ENCODE data around the gene CEL.

The CEL gene

GRCh38 chr9:133118179-133118520, 56.4 kb downstream of the CEL start:
- in situ Hi-C loops (cut with HindIII; ENCODE audit: low sequenced_read_pairs): no loop called here
- H3K4me3 ChIP-seq (ENCODE audit: low read depth, low read length): no peak overlapping the region
- no peak for DNase-seq (ENCODE audit: low read depth, low spot score)
- TF ChIP-seq CTCF (IDR thresholded peaks at IDR 0.05; ENCODE audit: low read depth, low read length): no peak

GRCh38 chr9:133118568-133118967, 56.8 kb downstream of the CEL start:
- in situ Hi-C loops (cut with HindIII; ENCODE audit: low sequenced_read_pairs): no loop called here

GRCh38 chr9:133119103-133119845, 57.5 kb downstream of the CEL start:
- TF ChIP-seq CTCF (IDR thresholded peaks at IDR 0.05; ENCODE audit: low read depth, low read length): no peak
- DNase-seq (ENCODE audit: low read depth, low spot score): peak; percentile 25
- in situ Hi-C loops (cut with HindIII; ENCODE audit: low sequenced_read_pairs): no loop called here
- peak overlapping the region; percentile 63 for H3K4me3 ChIP-seq (ENCODE audit: low read depth, low read length)

More at GRCh38 chr9:133118568-133118967, 56.8 kb downstream of the CEL start:
- no peak for TF ChIP-seq CTCF (IDR thresholded peaks at IDR 0.05; ENCODE audit: low read depth, low read length)
- no peak for DNase-seq (ENCODE audit: low read depth, low spot score)
- no peak overlapping the region for H3K4me3 ChIP-seq (ENCODE audit: low read depth, low read length)

- peak overlapping the region; percentile 63 for H3K4me3 ChIP-seq (ENCODE audit: low read depth, low read length)
- in situ Hi-C loops (cut with HindIII; ENCODE audit: low sequenced_read_pairs): no loop called here
- no peak for TF ChIP-seq CTCF (IDR thresholded peaks at IDR 0.05; ENCODE audit: low read depth, low read length)
- no peak for DNase-seq (ENCODE audit: low read depth, low spot score)
Measured at GRCh38 chr9:133119846-133120500, 58.2 kb downstream of the CEL start.

GRCh38 chr9:133120501-133121197, 58.9 kb downstream of the CEL start:
- no peak for TF ChIP-seq CTCF (IDR thresholded peaks at IDR 0.05; ENCODE audit: low read depth, low read length)
- in situ Hi-C loops (cut with HindIII; ENCODE audit: low sequenced_read_pairs): no loop called here
- DNase-seq (ENCODE audit: low read depth, low spot score): no peak
- H3K4me3 ChIP-seq (ENCODE audit: low read depth, low read length): peak overlapping the region; percentile 63
